ENCODE results near the gene LDB2. TPM values are rescaled to one million over a fixed set of nuclear protein-coding genes. Genes with fewer than 3 reads are reported as not detected.

The LDB2 gene
- total RNA-seq, 1 donor from 2014 or later: 4.9 TPM

GRCh38 chr4:16704489-16704888 is 194.0 kb downstream of the LDB2 start:
- peaks cover 2% of the 10 kb centered on the region for H3K4me1 Mint-ChIP-seq (ENCODE audit: low read depth, unreplicated experiment)
- no peaks in the 10 kb centered on the region for H3K27me3 Mint-ChIP-seq (ENCODE audit: low read depth, unreplicated experiment)
- no peak overlapping the region for H3K4me3 Mint-ChIP-seq (ENCODE audit: unreplicated experiment)
- FAIRE-seq (no peak), DNase-seq (ENCODE audit: low read depth) (no peak)
- no peak for TF ChIP-seq EZH2 (IDR thresholded peaks at IDR 0.05; ENCODE audit: insufficient read depth, low read length)
- Histone ChIP-seq H2AFZ (ENCODE audit: low read depth, low read length) (no peak overlapping the region), H3K36me3 (ENCODE audit: insufficient read depth, low read length) (no peaks in the 10 kb centered on the region), H3K9ac (ENCODE audit: low read length) (no peak overlapping the region), H3K9me3 (ENCODE audit: insufficient read depth, low read depth, low read length) (no peaks in the 10 kb centered on the region), H3K4me2 (ENCODE audit: low read length) (no peak overlapping the region), H3K79me2 (ENCODE audit: insufficient read depth, low read length) (no peaks in the 10 kb centered on the region), H3K27ac (ENCODE audit: low read depth, low read length) (no peak overlapping the region), H3K4me1 (ENCODE audit: insufficient read depth, low read length) (no peaks in the 10 kb centered on the region), H4K20me1 (ENCODE audit: insufficient read depth, low read length) (no peaks in the 10 kb centered on the region), H3K4me3 (ENCODE audit: insufficient read depth, low read depth, low read length) (no peak overlapping the region), H3K27me3 (ENCODE audit: insufficient read depth, low read length) (no peaks in the 10 kb centered on the region)
- no peaks in the 10 kb centered on the region for H3K36me3 Mint-ChIP-seq (ENCODE audit: low read depth, unreplicated experiment)
- no peak overlapping the region for H3K27ac Mint-ChIP-seq (ENCODE audit: unreplicated experiment)
- no peaks in the 10 kb centered on the region for H3K9me3 Mint-ChIP-seq (ENCODE audit: unreplicated experiment)

- Histone ChIP-seq H3K27me3 (ENCODE audit: insufficient read depth, low read length) (no peaks in the 10 kb centered on the region), H2AFZ (ENCODE audit: low read depth, low read length) (no peak overlapping the region), H3K9ac (ENCODE audit: low read length) (no peak overlapping the region), H3K4me1 (ENCODE audit: insufficient read depth, low read length) (no peaks in the 10 kb centered on the region), H3K4me2 (ENCODE audit: low read length) (no peak overlapping the region), H3K4me3 (ENCODE audit: insufficient read depth, low read depth, low read length) (no peak overlapping the region), H3K36me3 (ENCODE audit: insufficient read depth, low read length) (no peaks in the 10 kb centered on the region), H3K27ac (ENCODE audit: low read depth, low read length) (no peak overlapping the region), H3K9me3 (ENCODE audit: insufficient read depth, low read depth, low read length) (no peaks in the 10 kb centered on the region), H3K79me2 (ENCODE audit: insufficient read depth, low read length) (no peaks in the 10 kb centered on the region), H4K20me1 (ENCODE audit: insufficient read depth, low read length) (no peaks in the 10 kb centered on the region)
- Mint-ChIP-seq H3K36me3 (ENCODE audit: low read depth, unreplicated experiment) (no peaks in the 10 kb centered on the region), H3K4me1 (ENCODE audit: low read depth, unreplicated experiment) (peaks cover 13% of the 10 kb centered on the region), H3K9me3 (ENCODE audit: unreplicated experiment) (no peaks in the 10 kb centered on the region), H3K27ac (ENCODE audit: unreplicated experiment) (no peak overlapping the region), H3K27me3 (ENCODE audit: low read depth, unreplicated experiment) (no peaks in the 10 kb centered on the region), H3K4me3 (ENCODE audit: unreplicated experiment) (no peak overlapping the region)
- DNase-seq (ENCODE audit: low read depth): no peak
- no peak for TF ChIP-seq CTCF (IDR thresholded peaks at IDR 0.05; ENCODE audit: insufficient read depth, low read depth, low read length)
- no peak for FAIRE-seq
Observed at GRCh38 chr4:16695896-16696295, 202.5 kb downstream of the LDB2 start.

GRCh38 chr4:16694884-16695276 is 203.6 kb downstream of the LDB2 start:
- Histone ChIP-seq H3K4me3 (ENCODE audit: insufficient read depth, low read depth, low read length) (no peak overlapping the region), H3K4me1 (ENCODE audit: insufficient read depth, low read length) (no peaks in the 10 kb centered on the region), H3K79me2 (ENCODE audit: insufficient read depth, low read length) (no peaks in the 10 kb centered on the region), H2AFZ (ENCODE audit: low read depth, low read length) (no peak overlapping the region), H3K4me2 (ENCODE audit: low read length) (no peak overlapping the region), H3K9me3 (ENCODE audit: insufficient read depth, low read depth, low read length) (no peaks in the 10 kb centered on the region), H3K9ac (ENCODE audit: low read length) (no peak overlapping the region), H3K27me3 (ENCODE audit: insufficient read depth, low read length) (no peaks in the 10 kb centered on the region), H3K36me3 (ENCODE audit: insufficient read depth, low read length) (no peaks in the 10 kb centered on the region), H3K27ac (ENCODE audit: low read depth, low read length) (no peak overlapping the region), H4K20me1 (ENCODE audit: insufficient read depth, low read length) (no peaks in the 10 kb centered on the region)
- TF ChIP-seq EZH2 (IDR thresholded peaks at IDR 0.05; ENCODE audit: insufficient read depth, low read length) (no peak), CTCF (IDR thresholded peaks at IDR 0.05; ENCODE audit: insufficient read depth, low read depth, low read length) (no peak)
- H3K4me1 Mint-ChIP-seq (ENCODE audit: low read depth, unreplicated experiment): peaks cover 13% of the 10 kb centered on the region
- FAIRE-seq: no peak
- H3K27me3 Mint-ChIP-seq (ENCODE audit: low read depth, unreplicated experiment): no peaks in the 10 kb centered on the region
- H3K27ac Mint-ChIP-seq (ENCODE audit: unreplicated experiment): no peak overlapping the region
- no peak for DNase-seq (ENCODE audit: low read depth)
- no peaks in the 10 kb centered on the region for H3K9me3 Mint-ChIP-seq (ENCODE audit: unreplicated experiment)
- no peak overlapping the region for H3K4me3 Mint-ChIP-seq (ENCODE audit: unreplicated experiment)
- no peaks in the 10 kb centered on the region for H3K36me3 Mint-ChIP-seq (ENCODE audit: low read depth, unreplicated experiment)

Data from astrocyte (in vitro differentiated cells and primary cell).